Transverse colon (tissue), 4 donors: ENCODE data around the gene SLC4A7. TPM values are rescaled to one million over a fixed set of nuclear protein-coding genes. Genes with fewer than 3 reads are reported as not detected.

ENCODE experiments used
- DNase-seq: peaks from one replicate; pipeline ENCODE4 v3.0.0-alpha.2; 2019
- H3K27ac ChIP-seq, 4 donors: fragments of 200-600 bp; sonication (generic); 2 replicates each; pipeline ENCODE4 v1.5.1; 2016 to 2018; ENCODE audit warnings: inconsistent platforms in 4 of 4
- H3K27me3 ChIP-seq: fragments of 200-600 bp; sonication (generic); 2 replicates; pipeline ENCODE4 v1.5.1; 2017; ENCODE audit warnings: inconsistent platforms
- H3K36me3 ChIP-seq, 4 donors: fragments of 200-600 bp; sonication (generic); 2 replicates each; pipeline ENCODE4 v1.5.1; 2017 to 2019; ENCODE audit warnings: inconsistent platforms in 4 of 4
- H3K4me1 ChIP-seq, 4 donors: fragments of 200-600 bp; sonication (generic); 2 replicates each; pipeline ENCODE4 v1.5.1; 2017 to 2020; ENCODE audit warnings: inconsistent platforms in 4 of 4
- H3K4me3 ChIP-seq, 4 donors: fragments of 200-600 bp; sonication (generic); 1 replicate in 1 of 4; 2 replicates in 3 of 4; pipeline versions ENCODE4 v1.5.1 to v1.6.1; 2017 to 2019; ENCODE audit warnings: inconsistent platforms in 4 of 4
- H3K9me3 ChIP-seq, 2 donors: fragments of 200-600 bp; sonication (generic); 2 replicates each; pipeline ENCODE4 v1.5.1; 2017 to 2019; ENCODE audit warnings: inconsistent platforms in 2 of 2
- CTCF ChIP-seq, 5 experiments: fragments of 200-600 bp in 3 of 5; fragments of 450-650 bp in 2 of 5; sonication (generic) in 3 of 5; IDR thresholded peaks; 1 replicate in 2 of 5; 2 replicates in 3 of 5; pipeline ENCODE4 v1.5.1; 2016 to 2017; ENCODE audit warnings: antibody characterized with exemption in 5 of 5, inconsistent platforms in 3 of 5, mild to moderate bottlenecking in 2 of 5, moderate library complexity in 1 of 5
- EP300 ChIP-seq: sonication (generic); formaldehyde crosslinking; IDR thresholded peaks from one replicate; pipeline ENCODE4 v1.6.1; 2017; ENCODE audit warnings: antibody characterized with exemption, low read depth
- POLR2A ChIP-seq: fragments of 450-650 bp; IDR thresholded peaks from one replicate; pipeline ENCODE4 v1.6.1; 2016; ENCODE audit warnings: antibody characterized with exemption, mild to moderate bottlenecking, moderate library complexity
- POLR2AphosphoS5 ChIP-seq, 3 donors: sonication (generic); formaldehyde crosslinking; IDR thresholded peaks; one replicate each; pipeline ENCODE4 v1.6.1; 2016; ENCODE audit warnings: antibody characterized with exemption in 3 of 3
- WGBS, 2 donors: methylation state at CpG; one replicate each; pipeline ENCODE4 v1.1.5; 2018; ENCODE audit warnings: low coverage in 1 of 2; 5-methylcytosine and 5-hydroxymethylcytosine counted together
- in situ Hi-C, 4 donors: fragments of 200-750 bp; cut with MboI; loops; one replicate each; pipeline versions ENCODE4 v1.15.0 to v1.15.1; 2017; ENCODE audit warnings: low sequenced_read_pairs in 3 of 4, low pct_ligation_motif_present in 1 of 4, low pct_unique_long_range_greater_than_20kb in 1 of 4
- intact Hi-C: fragments of 100-400 bp; cut with DNase I; formaldehyde crosslinking; loops from one replicate; pipeline ENCODE4 v1.15.1; 2023; ENCODE audit warnings: low total_unique reads
- total RNA-seq, 4 donors: library from RNA; depleted of rRNA; stranded (reverse); fragments of >200 nt; gene quantifications; one replicate each; pipeline ENCODE4 v1.1.0, GENCODE V29; 2016

Gene SLC4A7
- total RNA-seq, 4 donors from 2014 or later = 22.7 to 45.6 (median 35.4) TPM

- intact Hi-C loops = no loop called here
- no peak overlapping the region for H3K27ac ChIP-seq
- DNase-seq = no peak
- no peaks in the 10 kb centered on the region for H3K4me1 ChIP-seq
- H3K4me3 ChIP-seq = no peak overlapping the region
- no peaks in the 10 kb centered on the region for H3K27me3 ChIP-seq
- TF ChIP-seq EP300 (no peak), POLR2AphosphoS5 (IDR thresholded peaks at IDR 0.05) (no peak), POLR2A (no peak), CTCF (IDR thresholded peaks at IDR 0.05) (no peak)
- H3K36me3 ChIP-seq = peaks cover 0 to 38% (median 3%) of the 10 kb centered on the region in 4 donors
- no peaks in the 10 kb centered on the region for H3K9me3 ChIP-seq
- WGBS, 2 donors = 81 to 86% methylated on average over 1 of the region's 1 CpG
- in situ Hi-C loops = no loop called here
Observed at GRCh38 chr3:27391796-27392195, 92.4 kb downstream of the SLC4A7 start.

- WGBS, 2 donors = 70 to 84% methylated on average over 1 of the region's 1 CpG
- in situ Hi-C loops (no loop called here), intact Hi-C loops (no loop called here)
- no peaks in the 10 kb centered on the region for H3K9me3 ChIP-seq
- no peaks in the 10 kb centered on the region for H3K4me1 ChIP-seq
- H3K36me3 ChIP-seq = peaks cover 0 to 32% (median 8%) of the 10 kb centered on the region in 4 donors
- DNase-seq = no peak
- no peaks in the 10 kb centered on the region for H3K27me3 ChIP-seq
- no peak for TF ChIP-seq POLR2A
- no peak for TF ChIP-seq POLR2AphosphoS5 (IDR thresholded peaks at IDR 0.05)
- no peak for TF ChIP-seq EP300
- TF ChIP-seq CTCF (IDR thresholded peaks at IDR 0.05) = no peak
- H3K4me3 ChIP-seq = no peak overlapping the region
- no peak overlapping the region for H3K27ac ChIP-seq
Observed at GRCh38 chr3:27387625-27388024, 96.6 kb downstream of the SLC4A7 start.

GRCh38 chr3:27385504-27385903 lies 98.7 kb downstream of the SLC4A7 start:
- no peak overlapping the region for H3K27ac ChIP-seq
- no peak for TF ChIP-seq POLR2A
- no peak for TF ChIP-seq CTCF (IDR thresholded peaks at IDR 0.05)
- TF ChIP-seq POLR2AphosphoS5 (IDR thresholded peaks at IDR 0.05) = no peak
- no peak for TF ChIP-seq EP300
- in situ Hi-C loops = no loop called here
- H3K27me3 ChIP-seq = no peaks in the 10 kb centered on the region
- DNase-seq = no peak
- H3K4me3 ChIP-seq = no peak overlapping the region
- no peaks in the 10 kb centered on the region for H3K9me3 ChIP-seq
- H3K36me3 ChIP-seq = peaks cover 0 to 27% (median 8%) of the 10 kb centered on the region in 4 donors
- H3K4me1 ChIP-seq = no peaks in the 10 kb centered on the region
- intact Hi-C loops = no loop called here

GRCh38 chr3:27384191-27384590 lies 100.0 kb downstream of the SLC4A7 start:
- no peak overlapping the region for H3K4me3 ChIP-seq
- intact Hi-C loops = no loop called here
- H3K9me3 ChIP-seq = no peaks in the 10 kb centered on the region
- no peaks in the 10 kb centered on the region for H3K4me1 ChIP-seq
- WGBS, 2 donors = 95 to 100% methylated on average over 1 of the region's 1 CpG
- no peak overlapping the region for H3K27ac ChIP-seq
- no peaks in the 10 kb centered on the region for H3K27me3 ChIP-seq
- no peak for DNase-seq
- TF ChIP-seq POLR2AphosphoS5 (IDR thresholded peaks at IDR 0.05) (no peak), CTCF (IDR thresholded peaks at IDR 0.05) (no peak), EP300 (no peak), POLR2A (no peak)
- in situ Hi-C loops = no loop called here
- H3K36me3 ChIP-seq = peaks cover 0 to 18% (median 8%) of the 10 kb centered on the region in 4 donors
